OCI-LY7 (cell line): Measurements from ENCODE around the gene SH3TC1. TPM values are rescaled to one million over a fixed set of nuclear protein-coding genes. Genes with fewer than 3 reads are reported as not detected.

ENCODE experiments used
- BruUV-seq: library from RNA; stranded (reverse); fragments of 400-500 nt; replicated peaks from 2 replicates; lab custom pipeline; 2021; lab: Mats Ljungman, UMichigan
- CTCF ChIA-PET: fragments of 300-600 bp; sonication (Branson Sonifier 250); formaldehyde crosslinking; loops from one replicate; lab custom pipeline; 2022; ENCODE audit warnings: antibody characterized with exemption; ENCODE audit not compliant: unreplicated experiment; lab: Charles Lee
- POLR2A ChIA-PET: fragments of 300-600 bp; sonication (Branson Sonifier 250); formaldehyde crosslinking; loops from one replicate; lab custom pipeline; 2022; ENCODE audit warnings: antibody characterized with exemption; lab: Charles Lee
- DNase-seq: peaks from one replicate; pipeline ENCODE4 v3.0.0-alpha.2; 2015; ENCODE audit warnings: low spot score
- H2AFZ ChIP-seq: fragments of 200-600 bp; sonication (generic), shearing (Covaris generic); 2 replicates; pipeline ENCODE4 v1.6.1; 2014; ENCODE audit warnings: mild to moderate bottlenecking, antibody characterized with exemption, low read length, moderate library complexity
- H3K27ac ChIP-seq: fragments of 200-600 bp; sonication (generic); 2 replicates; pipeline ENCODE4 v1.5.1; 2014; ENCODE audit warnings: mixed run types, low read depth, mild to moderate bottlenecking, moderate library complexity, low read length, inconsistent platforms; ENCODE audit not compliant: poor library complexity, severe bottlenecking
- H3K36me3 ChIP-seq: fragments of 200-600 bp; sonication (generic); 2 replicates; pipeline ENCODE4 v1.6.1; 2014; ENCODE audit warnings: mild to moderate bottlenecking, antibody characterized with exemption, low read length, moderate library complexity, mixed read lengths; ENCODE audit not compliant: insufficient read depth
- H3K4me1 ChIP-seq: fragments of 200-600 bp; sonication (generic); 2 replicates; pipeline ENCODE4 v1.5.1; 2014; ENCODE audit warnings: mild to moderate bottlenecking, low read length; ENCODE audit not compliant: insufficient read depth, poor library complexity, severe bottlenecking
- H3K4me2 ChIP-seq: fragments of 200-600 bp; sonication (generic); 2 replicates; pipeline ENCODE4 v1.6.1; 2014; ENCODE audit warnings: mild to moderate bottlenecking, low read length
- H3K4me3 ChIP-seq: fragments of 200-600 bp; sonication (generic); 2 replicates; pipeline ENCODE4 v1.5.1; 2014; ENCODE audit warnings: mild to moderate bottlenecking, low read depth, low read length; ENCODE audit not compliant: poor library complexity, severe bottlenecking
- H3K79me2 ChIP-seq: fragments of 200-600 bp; sonication (generic); 2 replicates; pipeline ENCODE4 v1.6.1; 2016; ENCODE audit warnings: low read depth, mild to moderate bottlenecking, low read length, moderate library complexity, mixed read lengths; ENCODE audit not compliant: insufficient read depth
- H3K9me2 ChIP-seq: fragments of 200-600 bp; sonication (generic); 2 replicates; pipeline ENCODE4 v1.6.1; 2016; ENCODE audit warnings: mild to moderate bottlenecking, low read length, mixed read lengths; ENCODE audit not compliant: insufficient read depth
- H3K9me3 ChIP-seq: fragments of 200-600 bp; sonication (generic); 2 replicates; pipeline ENCODE4 v1.6.1; 2014; ENCODE audit warnings: mild to moderate bottlenecking, mixed run types, low read length, mixed read lengths
- H4K20me1 ChIP-seq: fragments of 200-600 bp; sonication (generic); 2 replicates; pipeline ENCODE4 v1.6.1; 2014; ENCODE audit warnings: mild to moderate bottlenecking, antibody characterized with exemption, low read length, moderate library complexity, mixed read lengths; ENCODE audit not compliant: insufficient read depth
- EZH2phosphoT487 ChIP-seq: fragments of 200-600 bp; sonication (generic); IDR thresholded peaks from 2 replicates; pipeline ENCODE4 v1.6.1; 2018; ENCODE audit warnings: low read depth, borderline replicate concordance, mild to moderate bottlenecking, mixed run types, antibody characterized with exemption, low read length, moderate library complexity, mixed read lengths
- intact Hi-C: fragments of 100-400 bp; cut with micrococcal nuclease; formaldehyde crosslinking; loops from one replicate; pipeline ENCODE4 v1.10.0; 2022; ENCODE audit not compliant: unreplicated experiment
- total RNA-seq, 2 experiments: library from RNA; depleted of rRNA in 1 of 2; stranded (reverse); fragments of >200 nt in 1 of 2; shearing (Covaris generic) in 1 of 2; gene quantifications; 2 replicates each; pipeline ENCODE4 v1.2.3, GENCODE V29; 2014 to 2022
- TF ChIP-seq, protein P1 (sequence below): fragments of 200-600 bp; sonication (generic); conservative IDR thresholded peaks from 2 replicates; pipeline ENCODE4 v1.5.1; 2014; ENCODE audit warnings: mild to moderate bottlenecking, antibody characterized with exemption, low read length, moderate library complexity, mixed read lengths

SH3TC1 gene
- total RNA-seq, 2 experiments from 2014 or later, result 17.5 to 42.4 TPM

- Histone ChIP-seq H3K79me2 (no peaks in the 10 kb centered on the region), H4K20me1 (no peaks in the 10 kb centered on the region), H3K27ac (no peak overlapping the region), H3K36me3 (no peaks in the 10 kb centered on the region), H3K4me2 (no peak overlapping the region), H3K4me1 (no peaks in the 10 kb centered on the region), H3K9me3 (no peaks in the 10 kb centered on the region), H3K9me2 (no peaks in the 10 kb centered on the region), H3K4me3 (no peak overlapping the region), H2AFZ (no peak overlapping the region)
- TF ChIP-seq, protein P1, sequence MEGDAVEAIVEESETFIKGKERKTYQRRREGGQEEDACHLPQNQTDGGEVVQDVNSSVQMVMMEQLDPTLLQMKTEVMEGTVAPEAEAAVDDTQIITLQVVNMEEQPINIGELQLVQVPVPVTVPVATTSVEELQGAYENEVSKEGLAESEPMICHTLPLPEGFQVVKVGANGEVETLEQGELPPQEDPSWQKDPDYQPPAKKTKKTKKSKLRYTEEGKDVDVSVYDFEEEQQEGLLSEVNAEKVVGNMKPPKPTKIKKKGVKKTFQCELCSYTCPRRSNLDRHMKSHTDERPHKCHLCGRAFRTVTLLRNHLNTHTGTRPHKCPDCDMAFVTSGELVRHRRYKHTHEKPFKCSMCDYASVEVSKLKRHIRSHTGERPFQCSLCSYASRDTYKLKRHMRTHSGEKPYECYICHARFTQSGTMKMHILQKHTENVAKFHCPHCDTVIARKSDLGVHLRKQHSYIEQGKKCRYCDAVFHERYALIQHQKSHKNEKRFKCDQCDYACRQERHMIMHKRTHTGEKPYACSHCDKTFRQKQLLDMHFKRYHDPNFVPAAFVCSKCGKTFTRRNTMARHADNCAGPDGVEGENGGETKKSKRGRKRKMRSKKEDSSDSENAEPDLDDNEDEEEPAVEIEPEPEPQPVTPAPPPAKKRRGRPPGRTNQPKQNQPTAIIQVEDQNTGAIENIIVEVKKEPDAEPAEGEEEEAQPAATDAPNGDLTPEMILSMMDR, result no peak
- TF ChIP-seq EZH2phosphoT487, result no peak
- DNase-seq, result no peak
- no TSS peak for BruUV-seq
- CTCF ChIA-PET, result no interaction called here
- intact Hi-C loops, result no loop called here
- POLR2A ChIA-PET, result no interaction called here
Measured at GRCh38 chr4:8289151-8289750, 90.2 kb downstream of the SH3TC1 start.

- no peaks in the 10 kb centered on the region for H3K4me1 ChIP-seq
- H2AFZ ChIP-seq, result no peak overlapping the region
- no peaks in the 10 kb centered on the region for H3K9me3 ChIP-seq
- no peak overlapping the region for H3K4me3 ChIP-seq
- BruUV-seq, result no TSS peak
- no peaks in the 10 kb centered on the region for H3K79me2 ChIP-seq
- no peaks in the 10 kb centered on the region for H3K9me2 ChIP-seq
- intact Hi-C loops, result no loop called here
- no peak overlapping the region; the same call in 1 of the 2 replicates for H3K4me2 ChIP-seq
- ChIA-PET POLR2A (interaction anchor here (0.5 kb wide), 1 partner anchor 9 kb away, joined by 3 read pairs; no protein-coding TSS in a partner anchor), CTCF (no interaction called here)
- TF ChIP-seq, protein P1, result no peak
- no peak for TF ChIP-seq EZH2phosphoT487
- H3K27ac ChIP-seq, result no peak overlapping the region
- DNase-seq, result no peak
- no peaks in the 10 kb centered on the region for H3K36me3 ChIP-seq
- no peaks in the 10 kb centered on the region for H4K20me1 ChIP-seq
Measured at GRCh38 chr4:8289956-8290700, 91.0 kb downstream of the SH3TC1 start.

DNA sequence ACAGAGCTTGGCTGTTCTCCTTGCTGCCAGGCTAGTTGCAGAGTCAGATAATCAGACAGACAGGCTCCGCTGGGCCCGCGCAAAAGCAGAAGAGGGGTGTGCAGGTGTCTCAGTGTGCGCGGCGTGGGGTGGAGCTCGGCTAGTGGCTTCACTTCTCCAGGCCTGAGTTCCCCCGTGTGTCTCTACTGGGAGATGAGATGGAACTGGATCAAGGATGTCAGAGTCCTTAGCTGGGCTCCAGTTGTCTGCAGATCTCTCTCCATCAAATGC is 91.5 kb downstream of the SH3TC1 start:
- no peaks in the 10 kb centered on the region for H3K79me2 ChIP-seq
- ChIA-PET CTCF (no interaction called here), POLR2A (interaction anchor here (0.5 kb wide), 1 partner anchor 10 kb away, joined by 3 read pairs; no protein-coding TSS in a partner anchor)
- DNase-seq, result no peak
- no peak overlapping the region for H3K4me3 ChIP-seq
- no peaks in the 10 kb centered on the region for H3K36me3 ChIP-seq
- no peaks in the 10 kb centered on the region for H3K9me3 ChIP-seq
- intact Hi-C loops, result no loop called here
- no peak overlapping the region; the same call in 1 of the 2 replicates for H3K4me2 ChIP-seq
- no peak for TF ChIP-seq EZH2phosphoT487
- TF ChIP-seq, protein P1, result no peak
- no TSS peak for BruUV-seq
- H3K4me1 ChIP-seq, result no peaks in the 10 kb centered on the region
- H3K9me2 ChIP-seq, result no peaks in the 10 kb centered on the region
- no peak overlapping the region for H2AFZ ChIP-seq
- H4K20me1 ChIP-seq, result no peaks in the 10 kb centered on the region
- H3K27ac ChIP-seq, result no peak overlapping the region
